LNCaP clone FGC (cell line): ENCODE data around the gene CMC1.

ENCODE experiments used
- DNase-seq: peaks from one replicate; pipeline ENCODE4 v3.0.0-alpha.2; 2011; ENCODE audit warnings: low read depth
- H3K4me3 ChIP-seq: 2 replicates; pipeline ENCODE4 v1.5.1; 2011; ENCODE audit warnings: mild to moderate bottlenecking, low read depth, low read length, control low read depth
- CTCF ChIP-seq: IDR thresholded peaks from 2 replicates; pipeline ENCODE4 v1.5.1; 2012; ENCODE audit warnings: mild to moderate bottlenecking; ENCODE audit not compliant: control insufficient read depth, insufficient read depth; ENCODE audit errors: extremely low read depth

CMC1 gene

GRCh38 chr3:28210968-28211713, 30.3 kb upstream of the CMC1 start:
- TF ChIP-seq CTCF, result no peak
- no peak overlapping the region for H3K4me3 ChIP-seq
- DNase-seq, result no peak

GRCh38 chr3:28212681-28213080, 28.7 kb upstream of the CMC1 start:
- no peak overlapping the region for H3K4me3 ChIP-seq
- DNase-seq, result no peak
- no peak for TF ChIP-seq CTCF

- no peak for TF ChIP-seq CTCF
- DNase-seq, result no peak
- no peak overlapping the region for H3K4me3 ChIP-seq
These were observed 26.0 kb upstream of the CMC1 start for GRCh38 chr3:28215407-28215806.

- no peak for TF ChIP-seq CTCF
These were observed 23.1 kb upstream of the CMC1 start for GRCh38 chr3:28218071-28218916.

GRCh38 chr3:28218917-28219198, 22.6 kb upstream of the CMC1 start:
- no peak overlapping the region for H3K4me3 ChIP-seq
- DNase-seq, result no peak
- TF ChIP-seq CTCF, result no peak

More at GRCh38 chr3:28218071-28218916, 23.1 kb upstream of the CMC1 start:
- DNase-seq, result no peak
- H3K4me3 ChIP-seq, result no peak overlapping the region

GRCh38 chr3:28224430-28224829, 17.0 kb upstream of the CMC1 start:
- TF ChIP-seq CTCF, result no peak
- DNase-seq, result no peak
- H3K4me3 ChIP-seq, result no peak overlapping the region
